ENCODE results near the gene C6orf62. TPM values are rescaled to one million over a fixed set of nuclear protein-coding genes. Genes with fewer than 3 reads are reported as not detected.
"Not testable (repeated sequence)": the region's sequence is repeated elsewhere in the genome, so short reads cannot be mapped to it uniquely, and the experiment has no call there.

C6orf62 gene
- total and polyA plus RNA-seq, 2 donors from 2014 or later, result 55.8 to 114 TPM

- H3K9ac ChIP-seq (ENCODE audit: low read length in 3 of 3), result no peak overlapping the region
- FAIRE-seq (no peak), DNase-seq (no peak)
- no peaks in the 10 kb centered on the region for H3K4me1 ChIP-seq (ENCODE audit: control insufficient read depth in 2 of 3, insufficient read depth in 2 of 3, low read depth in 1 of 3, low read length in 3 of 3)
- no peaks in the 10 kb centered on the region for H3K36me3 ChIP-seq (ENCODE audit: control insufficient read depth in 2 of 3, insufficient read depth in 3 of 3, low read length in 3 of 3)
- H3K27ac ChIP-seq (ENCODE audit: low read depth in 2 of 2, low read length in 2 of 2), result no peak overlapping the region
- intact Hi-C loops (cut with DNase I), result no loop called here
- no peak overlapping the region for H3K4me3 ChIP-seq (ENCODE audit: low read length in 3 of 3)
- no peaks in the 10 kb centered on the region for H3K27me3 ChIP-seq (ENCODE audit: control insufficient read depth, insufficient read depth, low read length)
- TF ChIP-seq, protein P1, sequence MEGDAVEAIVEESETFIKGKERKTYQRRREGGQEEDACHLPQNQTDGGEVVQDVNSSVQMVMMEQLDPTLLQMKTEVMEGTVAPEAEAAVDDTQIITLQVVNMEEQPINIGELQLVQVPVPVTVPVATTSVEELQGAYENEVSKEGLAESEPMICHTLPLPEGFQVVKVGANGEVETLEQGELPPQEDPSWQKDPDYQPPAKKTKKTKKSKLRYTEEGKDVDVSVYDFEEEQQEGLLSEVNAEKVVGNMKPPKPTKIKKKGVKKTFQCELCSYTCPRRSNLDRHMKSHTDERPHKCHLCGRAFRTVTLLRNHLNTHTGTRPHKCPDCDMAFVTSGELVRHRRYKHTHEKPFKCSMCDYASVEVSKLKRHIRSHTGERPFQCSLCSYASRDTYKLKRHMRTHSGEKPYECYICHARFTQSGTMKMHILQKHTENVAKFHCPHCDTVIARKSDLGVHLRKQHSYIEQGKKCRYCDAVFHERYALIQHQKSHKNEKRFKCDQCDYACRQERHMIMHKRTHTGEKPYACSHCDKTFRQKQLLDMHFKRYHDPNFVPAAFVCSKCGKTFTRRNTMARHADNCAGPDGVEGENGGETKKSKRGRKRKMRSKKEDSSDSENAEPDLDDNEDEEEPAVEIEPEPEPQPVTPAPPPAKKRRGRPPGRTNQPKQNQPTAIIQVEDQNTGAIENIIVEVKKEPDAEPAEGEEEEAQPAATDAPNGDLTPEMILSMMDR (IDR thresholded peaks at IDR 0.05; ENCODE audit: borderline replicate concordance, extremely low read depth, insufficient read depth), result no peak
- H3K9me3 ChIP-seq (ENCODE audit: control insufficient read depth in 2 of 3, insufficient read depth in 1 of 3, low read length in 3 of 3), result no peaks in the 10 kb centered on the region
Measured at GRCh38 chr6:24734166-24734565, 15.2 kb upstream of the C6orf62 start.

- H3K36me3 ChIP-seq (ENCODE audit: control insufficient read depth in 2 of 3, insufficient read depth in 3 of 3, low read length in 3 of 3); FAIRE-seq; DNase-seq; intact Hi-C loops (cut with DNase I); H3K9ac ChIP-seq (ENCODE audit: low read length in 3 of 3); H3K9me3 ChIP-seq (ENCODE audit: control insufficient read depth in 2 of 3, insufficient read depth in 1 of 3, low read length in 3 of 3); H3K27me3 ChIP-seq (ENCODE audit: control insufficient read depth, insufficient read depth, low read length); H3K4me1 ChIP-seq (ENCODE audit: control insufficient read depth in 2 of 3, insufficient read depth in 2 of 3, low read depth in 1 of 3, low read length in 3 of 3); H3K4me3 ChIP-seq (ENCODE audit: low read length in 3 of 3); H3K27ac ChIP-seq (ENCODE audit: low read depth in 2 of 2, low read length in 2 of 2): not testable (repeated sequence)
Measured at GRCh38 chr6:24731456-24732134, 12.6 kb upstream of the C6orf62 start.

GRCh38 chr6:24730653-24731052, 11.7 kb upstream of the C6orf62 start:
- H3K36me3 ChIP-seq (ENCODE audit: control insufficient read depth in 2 of 3, insufficient read depth in 3 of 3, low read length in 3 of 3); H3K4me3 ChIP-seq (ENCODE audit: low read length in 3 of 3); H3K27me3 ChIP-seq (ENCODE audit: control insufficient read depth, insufficient read depth, low read length); H3K4me1 ChIP-seq (ENCODE audit: control insufficient read depth in 2 of 3, insufficient read depth in 2 of 3, low read depth in 1 of 3, low read length in 3 of 3); H3K9ac ChIP-seq (ENCODE audit: low read length in 3 of 3); H3K9me3 ChIP-seq (ENCODE audit: control insufficient read depth in 2 of 3, insufficient read depth in 1 of 3, low read length in 3 of 3); DNase-seq; H3K27ac ChIP-seq (ENCODE audit: low read depth in 2 of 2, low read length in 2 of 2); FAIRE-seq; intact Hi-C loops (cut with DNase I): not testable (repeated sequence)

GRCh38 chr6:24723270-24723669, 4.3 kb upstream of the C6orf62 start:
- no peak for DNase-seq
- H3K4me1 ChIP-seq (ENCODE audit: control insufficient read depth in 2 of 3, insufficient read depth in 2 of 3, low read depth in 1 of 3, low read length in 3 of 3), result peaks cover 0 to 6% (median 0%) of the 10 kb centered on the region in 3 donors
- no peak overlapping the region for H3K9ac ChIP-seq (ENCODE audit: low read length in 3 of 3)
- no peak overlapping the region for H3K27ac ChIP-seq (ENCODE audit: low read depth in 2 of 2, low read length in 2 of 2)
- H3K36me3 ChIP-seq (ENCODE audit: control insufficient read depth in 2 of 3, insufficient read depth in 3 of 3, low read length in 3 of 3), result no peaks in the 10 kb centered on the region
- no peak for FAIRE-seq
- H3K9me3 ChIP-seq (ENCODE audit: control insufficient read depth in 2 of 3, insufficient read depth in 1 of 3, low read length in 3 of 3), result no peaks in the 10 kb centered on the region
- TF ChIP-seq, protein P1 (IDR thresholded peaks at IDR 0.05; ENCODE audit: borderline replicate concordance, extremely low read depth, insufficient read depth), result no peak
- intact Hi-C loops (cut with DNase I), result no loop called here
- no peak overlapping the region for H3K4me3 ChIP-seq (ENCODE audit: low read length in 3 of 3)
- no peaks in the 10 kb centered on the region for H3K27me3 ChIP-seq (ENCODE audit: control insufficient read depth, insufficient read depth, low read length)

All from kidney (tissue), 14 donors.